GM12801 (cell line): ENCODE results near the gene RTN4.

Source experiments
- CTCF ChIP-seq: IDR thresholded peaks from one replicate; pipeline ENCODE4 v1.5.1; 2011; ENCODE audit warnings: control low read depth; ENCODE audit not compliant: insufficient read length; ENCODE audit errors: extremely low read depth

Gene RTN4

GRCh38 chr2:54967759-54968365, 82.4 kb downstream of the RTN4 start:
- TF ChIP-seq CTCF: no peak

- no peak for TF ChIP-seq CTCF
Observed at GRCh38 chr2:54967269-54967668, 83.0 kb downstream of the RTN4 start.

- TF ChIP-seq CTCF: no peak
Observed at GRCh38 chr2:54966837-54967236, 83.4 kb downstream of the RTN4 start.

- TF ChIP-seq CTCF: no peak
Observed at GRCh38 chr2:54966165-54966832, 84.0 kb downstream of the RTN4 start.

GRCh38 chr2:54965425-54965824, 84.8 kb downstream of the RTN4 start:
- TF ChIP-seq CTCF: no peak

DNA sequence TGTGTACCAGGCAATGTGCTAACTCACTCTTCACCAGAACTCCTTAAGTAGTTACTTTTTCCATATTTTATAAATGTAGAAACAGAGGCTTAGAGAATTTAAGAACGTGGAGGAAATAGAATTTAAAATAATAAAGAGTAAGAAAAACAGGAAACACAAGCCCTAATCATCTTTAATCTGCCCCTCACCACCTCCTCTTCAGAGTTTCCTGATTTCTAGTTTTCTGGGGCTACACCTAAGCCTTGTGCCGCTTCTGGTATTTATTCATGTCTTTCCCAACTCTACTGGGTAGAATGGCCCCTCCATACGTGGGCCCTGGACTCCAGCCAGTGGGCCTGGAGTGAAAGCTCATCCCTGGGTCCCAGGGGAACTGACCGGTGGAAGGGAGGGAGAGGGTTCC, 85.4 kb downstream of the RTN4 start:
- TF ChIP-seq CTCF: no peak

DNA sequence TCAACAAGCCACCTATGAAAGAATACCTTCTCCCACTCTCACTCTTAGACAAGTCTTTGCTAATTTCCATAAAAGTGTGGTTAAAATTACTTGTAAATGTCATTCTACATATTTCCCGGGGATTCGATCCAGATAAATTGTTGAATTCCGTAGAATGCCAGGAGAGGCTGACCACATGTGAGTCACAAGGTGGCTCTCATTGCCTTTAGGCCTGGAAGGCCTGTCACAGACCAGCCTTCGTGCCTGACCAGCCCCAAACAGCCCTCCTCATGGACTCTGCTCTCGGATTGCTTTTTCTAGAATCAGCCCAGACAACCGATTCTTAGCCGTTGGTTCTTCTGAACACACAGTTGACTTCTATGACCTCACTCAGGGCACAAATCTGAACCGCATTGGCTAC, 86.0 kb downstream of the RTN4 start:
- no peak for TF ChIP-seq CTCF
